WI38 (cell line): ENCODE data around the gene FAM3C.
"Not testable (repeated sequence)": the region's sequence is repeated elsewhere in the genome, so short reads cannot be mapped to it uniquely, and the experiment has no call there.

Experiments
- H3K4me3 ChIP-seq: 2 replicates; pipeline ENCODE4 v1.5.1; 2011; ENCODE audit warnings: low read depth, mild to moderate bottlenecking, control low read depth, low read length
- CTCF ChIP-seq: IDR thresholded peaks from 2 replicates; pipeline ENCODE4 v1.5.1; 2012; ENCODE audit warnings: low read depth, mild to moderate bottlenecking, control low read depth, low read length

Gene FAM3C

DNA sequence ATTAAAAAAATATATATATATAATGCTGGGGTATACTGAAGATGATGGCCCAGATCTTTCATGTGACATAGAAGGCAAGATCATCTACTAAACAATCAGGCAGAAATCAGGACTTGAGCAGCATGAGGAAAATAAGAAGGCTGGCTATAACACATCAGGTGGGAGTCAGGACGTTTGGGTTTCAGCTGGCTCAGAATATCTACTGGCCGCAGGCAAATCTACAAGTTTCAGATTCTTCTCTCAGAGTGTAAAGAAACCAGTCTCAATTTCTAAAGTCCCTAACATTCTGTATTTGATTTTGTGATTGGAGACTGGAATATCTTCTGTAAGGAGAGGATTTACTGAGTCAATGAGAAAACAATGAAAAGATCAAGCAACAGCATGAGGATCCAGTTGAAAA, 37.7 kb upstream of the FAM3C start:
- H3K4me3 ChIP-seq, result no peak overlapping the region
- TF ChIP-seq CTCF, result no peak

GRCh38 chr7:121432486-121432885, 36.4 kb upstream of the FAM3C start:
- not testable (repeated sequence) for H3K4me3 ChIP-seq

- TF ChIP-seq CTCF, result no peak
- H3K4me3 ChIP-seq, result no peak overlapping the region
These were observed 35.9 kb upstream of the FAM3C start for GRCh38 chr7:121431996-121432395.

- no peak overlapping the region for H3K4me3 ChIP-seq
- no peak for TF ChIP-seq CTCF
These were observed 35.4 kb upstream of the FAM3C start for GRCh38 chr7:121431389-121431995.

GRCh38 chr7:121430558-121430957, 34.5 kb upstream of the FAM3C start:
- TF ChIP-seq CTCF, result no peak
- no peak overlapping the region for H3K4me3 ChIP-seq

DNA sequence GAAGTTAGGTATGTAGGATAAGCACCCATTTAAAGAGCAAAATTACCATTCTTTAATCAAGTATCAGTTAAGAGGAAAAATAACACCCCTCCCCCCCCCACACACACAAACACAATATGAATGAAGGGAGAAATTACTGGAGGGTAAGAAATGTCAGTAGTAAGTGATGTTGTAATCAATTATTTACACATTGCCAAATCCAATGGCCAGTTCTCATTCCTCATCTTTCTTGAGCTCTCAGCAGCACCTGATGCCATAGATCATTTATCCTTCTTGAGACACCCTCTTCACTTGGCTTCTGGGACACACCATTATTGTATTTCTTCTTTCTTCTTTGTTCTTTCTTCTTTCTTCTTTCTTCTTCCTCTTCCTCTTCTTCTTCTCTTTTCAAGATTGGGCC, 33.7 kb upstream of the FAM3C start:
- no peak overlapping the region for H3K4me3 ChIP-seq
- TF ChIP-seq CTCF, result no peak

DNA sequence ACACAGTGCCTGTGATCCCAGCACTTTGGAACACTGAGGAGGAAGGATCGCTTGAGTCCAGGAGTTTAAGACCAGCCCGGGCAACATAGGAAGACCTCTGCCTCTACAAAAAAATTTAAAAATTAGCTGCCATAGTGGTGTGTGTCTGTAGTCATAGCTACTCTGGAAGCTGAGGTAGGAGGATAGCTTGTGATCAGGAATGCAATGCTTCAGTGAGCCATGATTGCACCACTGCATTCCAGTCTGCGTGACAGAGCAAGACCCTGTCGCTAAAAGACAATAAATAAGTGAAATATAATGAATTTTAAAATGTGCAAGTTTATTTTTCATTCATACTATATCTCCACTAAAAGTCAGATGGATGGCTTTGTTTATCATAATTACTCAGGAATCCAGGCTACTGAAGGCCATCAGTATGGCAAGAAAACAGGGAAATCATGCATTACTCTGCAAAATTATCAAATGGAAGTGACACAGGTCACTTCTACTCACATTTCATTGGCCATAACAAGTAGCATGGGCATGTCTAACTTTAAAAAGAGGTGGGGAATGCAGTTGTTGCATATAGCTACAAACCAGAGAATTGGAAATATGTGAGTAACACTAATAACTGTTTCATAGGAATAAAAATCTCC, 32.9 kb upstream of the FAM3C start:
- no peak for TF ChIP-seq CTCF
- H3K4me3 ChIP-seq, result no peak overlapping the region

- not testable (repeated sequence) for H3K4me3 ChIP-seq
These were observed 25.6 kb upstream of the FAM3C start for GRCh38 chr7:121421743-121422142.
